HG03378 (cell line): Measurements from ENCODE around the gene PINK1.
A peak's percentile ranks its signal among the peaks of the same experiment; 100 is the strongest.

ENCODE experiments used
- ATAC-seq: cut with Tn5 transposase; IDR thresholded peaks from one replicate; pipeline ENCODE4 v1.9.1; 2021; ENCODE audit warnings: mild to moderate bottlenecking, moderate library complexity; ENCODE audit not compliant: unreplicated experiment

Gene PINK1

DNA sequence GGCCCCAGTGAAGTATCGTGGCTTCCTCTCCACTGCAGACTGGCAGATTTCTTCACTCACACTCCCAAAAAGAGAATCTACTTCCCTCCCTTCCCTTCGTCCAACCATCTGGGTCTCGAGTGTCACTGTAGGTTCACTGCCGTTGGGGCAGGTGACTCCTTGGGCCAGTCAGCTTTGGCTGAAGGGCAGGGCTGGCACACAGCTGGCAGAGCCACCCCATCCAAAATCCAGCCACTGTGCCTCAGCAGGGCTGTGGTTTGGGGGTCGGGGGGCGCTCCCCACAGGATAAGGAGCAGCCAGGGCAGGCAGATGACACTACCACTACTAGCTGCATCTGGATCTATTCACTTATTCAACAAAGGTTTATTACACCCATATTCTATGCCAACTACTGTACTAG is 9.8 kb downstream of the PINK1 start:
- ATAC-seq, result no peak

- ATAC-seq, result no peak
These were observed 11.2 kb downstream of the PINK1 start for GRCh38 chr1:20644416-20644815.

DNA sequence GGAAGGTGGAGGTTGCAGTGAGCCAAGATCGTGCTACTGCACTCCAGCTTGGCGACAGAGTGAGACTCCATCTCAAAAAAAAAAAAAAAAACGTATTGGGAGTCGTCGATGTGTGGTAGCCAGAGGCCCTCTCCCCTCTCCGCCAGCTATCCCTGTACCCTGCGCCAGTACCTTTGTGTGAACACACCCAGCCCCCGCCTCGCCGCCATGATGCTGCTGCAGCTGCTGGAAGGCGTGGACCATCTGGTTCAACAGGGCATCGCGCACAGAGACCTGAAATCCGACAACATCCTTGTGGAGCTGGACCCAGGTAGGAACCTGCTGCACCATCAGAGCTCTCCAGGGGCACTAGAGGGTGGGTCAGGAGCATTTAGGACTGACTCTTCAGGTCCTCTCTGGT is 12.2 kb downstream of the PINK1 start:
- ATAC-seq, result no peak

DNA sequence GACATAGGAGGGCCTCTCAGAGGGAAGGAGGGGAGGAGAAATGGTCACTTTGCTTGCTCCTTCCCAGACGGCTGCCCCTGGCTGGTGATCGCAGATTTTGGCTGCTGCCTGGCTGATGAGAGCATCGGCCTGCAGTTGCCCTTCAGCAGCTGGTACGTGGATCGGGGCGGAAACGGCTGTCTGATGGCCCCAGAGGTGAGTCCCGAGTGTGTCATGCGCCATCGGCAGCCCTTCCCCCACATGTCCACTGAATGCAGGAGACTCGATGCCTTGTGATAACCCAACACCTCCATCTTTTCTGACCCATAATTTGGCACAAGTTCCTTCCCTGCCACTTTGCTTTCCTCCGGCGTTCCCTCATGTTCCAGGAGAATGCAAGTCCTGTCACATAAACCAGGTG is 15.2 kb downstream of the PINK1 start:
- ATAC-seq, result no peak

DNA sequence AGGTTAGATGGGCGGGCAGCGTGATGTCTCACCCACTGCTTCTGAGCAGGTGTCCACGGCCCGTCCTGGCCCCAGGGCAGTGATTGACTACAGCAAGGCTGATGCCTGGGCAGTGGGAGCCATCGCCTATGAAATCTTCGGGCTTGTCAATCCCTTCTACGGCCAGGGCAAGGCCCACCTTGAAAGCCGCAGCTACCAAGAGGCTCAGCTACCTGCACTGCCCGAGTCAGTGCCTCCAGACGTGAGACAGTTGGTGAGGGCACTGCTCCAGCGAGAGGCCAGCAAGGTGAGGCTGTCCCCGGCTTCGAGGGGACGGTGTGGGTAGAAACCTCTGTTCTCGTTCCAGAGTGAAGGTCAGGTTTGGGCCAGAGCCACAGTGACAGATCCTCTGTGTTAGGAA is 15.7 kb downstream of the PINK1 start:
- ATAC-seq, result no peak

- no peak for ATAC-seq
These were observed 19.0 kb downstream of the PINK1 start for GRCh38 chr1:20652300-20652699.

GRCh38 chr1:20654104-20654690 is 20.9 kb downstream of the PINK1 start:
- no peak for ATAC-seq

- ATAC-seq, result no peak
These were observed 23.8 kb downstream of the PINK1 start for GRCh38 chr1:20657024-20657423.

- ATAC-seq, result no peak
These were observed 25.1 kb downstream of the PINK1 start for GRCh38 chr1:20658166-20658915.

DNA sequence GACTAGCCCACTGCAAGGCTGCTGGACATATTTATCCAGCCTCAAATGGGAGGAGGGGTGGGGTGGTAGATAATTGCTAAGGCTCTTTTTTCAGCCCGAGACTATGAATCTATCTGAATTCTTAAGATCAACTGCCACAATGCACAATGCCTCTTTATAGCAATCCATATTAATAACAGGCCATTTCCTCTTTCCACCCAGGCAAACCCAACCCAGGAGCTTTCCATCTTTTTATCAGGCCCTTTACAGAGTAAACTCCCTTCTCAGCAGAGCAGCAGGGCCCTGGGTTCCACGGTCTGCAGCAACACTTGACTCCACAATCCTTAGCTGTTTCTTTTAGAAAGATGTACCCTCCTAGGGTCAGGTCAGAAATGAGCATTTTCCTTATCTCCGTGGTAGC is 27.1 kb downstream of the PINK1 start:
- ATAC-seq, result no peak

DNA sequence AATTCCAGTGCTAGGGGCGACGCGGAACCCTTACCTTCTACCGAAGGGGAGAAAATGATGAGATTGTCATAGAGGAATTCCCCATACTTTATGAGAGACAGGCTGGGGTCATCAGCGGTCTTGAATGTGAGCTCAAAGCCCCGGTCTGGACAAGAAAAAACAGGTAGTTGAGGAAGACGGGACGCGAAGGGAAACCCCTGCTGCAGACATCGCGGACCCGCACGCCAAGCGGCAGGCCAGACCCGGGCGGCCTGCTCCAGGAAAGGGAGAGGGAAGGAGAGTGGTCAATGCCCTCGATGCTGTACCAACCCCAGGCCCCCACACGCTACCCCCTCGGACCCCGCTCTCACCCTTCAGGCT is 27.6 kb downstream of the PINK1 start:
- no peak for ATAC-seq

- peak; percentile 92 for ATAC-seq
These were observed 28.2 kb downstream of the PINK1 start, which contains the start of gene DDOST for GRCh38 chr1:20661207-20662109. DDOST (minus strand) TSS chr1:20661369; CDS start chr1:20661350, 19 bp downstream.

GRCh38 chr1:20662110-20662475 is 28.8 kb downstream of the PINK1 start:
- ATAC-seq, result no peak

- no peak for ATAC-seq
These were observed 30.1 kb downstream of the PINK1 start for GRCh38 chr1:20663365-20663764.

DNA sequence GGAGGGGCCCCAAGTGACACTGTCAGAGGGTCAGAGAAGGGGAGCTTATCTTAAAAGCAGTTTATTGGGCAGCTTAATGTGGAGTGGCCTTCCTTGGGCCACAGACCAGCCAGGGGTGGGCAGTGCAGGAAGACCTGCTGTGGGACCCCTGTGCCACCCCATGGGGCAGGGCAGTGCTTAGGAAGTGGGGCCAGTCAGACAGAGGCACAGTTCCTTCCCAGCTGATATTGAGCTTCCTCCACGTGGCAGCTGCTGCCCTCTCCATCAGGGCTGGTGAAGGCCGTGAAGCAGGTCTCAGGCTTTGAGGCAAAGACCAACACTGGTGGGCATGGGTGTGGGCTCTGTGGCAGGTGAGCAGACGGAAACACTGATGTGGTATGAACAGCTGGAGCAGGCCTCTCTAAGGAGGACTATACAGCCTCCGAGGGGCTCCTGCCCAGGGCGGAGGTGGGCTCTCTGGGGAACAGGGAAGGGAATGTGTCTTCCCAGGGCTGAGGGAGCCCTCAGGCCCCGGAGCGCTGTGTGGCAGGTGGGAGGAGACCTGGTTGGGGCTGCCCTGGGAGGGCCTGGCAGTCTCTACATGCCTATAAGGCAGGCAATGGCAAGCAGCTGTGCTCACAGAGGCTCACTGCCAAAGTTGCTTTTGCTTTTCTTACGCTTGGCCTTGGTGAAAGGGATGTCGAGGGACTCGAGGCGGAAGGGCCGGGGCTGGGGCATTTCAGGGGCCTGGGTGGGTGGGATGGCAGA is 30.9 kb downstream of the PINK1 start:
- ATAC-seq, result no peak

- no peak for ATAC-seq
These were observed 32.5 kb downstream of the PINK1 start for GRCh38 chr1:20665726-20666125.

- ATAC-seq, result no peak
These were observed 32.9 kb downstream of the PINK1 start for GRCh38 chr1:20666146-20666545.

GRCh38 chr1:20666804-20667203 is 33.5 kb downstream of the PINK1 start:
- no peak for ATAC-seq

GRCh38 chr1:20668581-20668980 is 35.3 kb downstream of the PINK1 start:
- no peak for ATAC-seq

DNA sequence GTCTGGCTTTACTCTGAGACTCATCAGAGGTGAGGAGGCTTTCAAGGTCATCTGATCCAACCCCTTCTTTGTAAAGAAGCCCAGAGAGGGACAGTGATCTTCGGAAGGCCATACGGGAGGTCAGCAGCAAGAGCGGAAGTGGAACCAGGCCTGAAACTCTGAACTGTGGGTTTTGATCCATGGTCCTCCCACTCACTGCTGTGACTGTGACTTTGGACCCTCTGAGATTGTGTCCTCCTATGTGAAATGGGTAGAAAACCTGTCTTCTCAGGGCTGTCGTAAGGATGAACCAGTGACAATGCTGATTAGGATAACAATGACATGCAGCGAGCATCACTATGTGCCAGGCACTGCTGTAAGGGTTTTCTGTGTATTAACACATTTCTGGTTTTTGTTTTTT is 37.7 kb downstream of the PINK1 start:
- ATAC-seq, result no peak

- ATAC-seq, result no peak
These were observed 39.0 kb downstream of the PINK1 start for GRCh38 chr1:20672265-20672632.
